Measurements from ENCODE around the gene SPATA6L. TPM values are rescaled to one million over a fixed set of nuclear protein-coding genes. Genes with fewer than 3 reads are reported as not detected.

Gene SPATA6L
- total and polyA plus RNA-seq, 2 experiments from 2014 or later = 0.65 to 0.69 TPM

DNA sequence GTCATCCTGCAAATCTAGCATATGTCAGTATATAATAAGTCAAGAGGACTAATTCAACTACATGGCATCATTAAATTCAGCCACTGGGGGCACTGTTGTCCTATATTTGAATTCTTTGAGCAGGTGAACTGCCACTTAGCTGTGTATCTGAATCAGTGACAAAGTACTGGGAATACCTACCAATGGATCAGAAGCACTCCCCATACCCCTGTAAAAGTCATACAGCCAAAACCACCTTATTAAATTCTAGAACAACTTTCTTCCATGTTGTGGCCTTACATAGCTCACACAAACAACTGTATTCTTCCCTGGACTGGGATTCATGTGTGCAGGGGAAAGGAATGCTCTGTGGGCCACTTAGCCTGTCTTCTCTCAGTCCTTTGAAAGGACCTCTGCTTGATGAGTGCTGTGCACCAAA is 61.6 kb downstream of the SPATA6L start:
- Histone ChIP-seq H3K79me2 (ENCODE audit: insufficient read depth) (no peaks in the 10 kb centered on the region), H3K4me2 (ENCODE audit: unreplicated experiment) (no peak overlapping the region), H3K9me2 (ENCODE audit: insufficient read depth) (no peaks in the 10 kb centered on the region), H3K9me3 (ENCODE audit: low read depth) (no peaks in the 10 kb centered on the region), H3K4me1 (ENCODE audit: insufficient read depth) (no peaks in the 10 kb centered on the region), H2AFZ (no peak overlapping the region), H3K27me3 (replicated peaks; ENCODE audit: insufficient read depth) (no peaks in the 10 kb centered on the region), H3F3A (ENCODE audit: insufficient read depth) (no peaks in the 10 kb centered on the region), H3K9ac (no peak overlapping the region), H3K27ac (no peak overlapping the region), H3K4me3 (no peak overlapping the region), H3K36me3 (ENCODE audit: low read depth) (no peaks in the 10 kb centered on the region), H4K20me1 (ENCODE audit: insufficient read depth) (no peaks in the 10 kb centered on the region)
- peak; percentile 65 for DNase-seq
- TF ChIP-seq EZH2 (IDR thresholded peaks at IDR 0.05; ENCODE audit: insufficient read depth, poor library complexity, severe bottlenecking) (no peak), EZH2phosphoT487 (IDR thresholded peaks at IDR 0.05; ENCODE audit: insufficient read depth, low read depth) (no peak)
- in situ Hi-C loops (cut with MboI) = no loop called here

DNA sequence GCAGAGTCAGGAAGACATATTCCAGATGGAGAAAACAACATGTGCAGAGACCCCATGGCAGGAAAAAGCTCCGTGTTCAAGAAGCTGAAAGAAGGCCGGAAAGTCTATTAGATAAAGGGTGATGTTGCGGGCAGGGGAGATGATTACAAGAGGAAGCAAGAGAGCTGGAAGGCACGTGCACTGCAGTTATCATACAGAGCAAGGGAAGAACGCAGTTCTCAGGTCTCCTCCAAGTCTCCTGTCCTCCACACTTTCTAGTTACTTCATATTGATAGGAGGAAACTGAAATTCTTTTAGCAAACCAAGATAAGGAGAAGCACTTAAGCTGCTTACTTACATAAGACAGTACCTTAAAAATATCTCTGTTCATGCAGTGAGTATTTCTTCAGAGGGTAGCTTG is 62.5 kb downstream of the SPATA6L start:
- no peak overlapping the region for H3K9ac ChIP-seq
- no peaks in the 10 kb centered on the region for H3K4me1 ChIP-seq (ENCODE audit: insufficient read depth)
- H2AFZ ChIP-seq = no peak overlapping the region
- no peaks in the 10 kb centered on the region for H4K20me1 ChIP-seq (ENCODE audit: insufficient read depth)
- WGBS, 2 experiments (ENCODE audit: low coverage in 1 of 2, low lambda C conversion rate in 2 of 2, missing lambda C conversion rate in 2 of 2) = 89 to 90% methylated on average over 5 of the region's 5 CpGs
- no peaks in the 10 kb centered on the region for H3K27me3 ChIP-seq (replicated peaks; ENCODE audit: insufficient read depth)
- no peak overlapping the region for H3K4me3 ChIP-seq
- in situ Hi-C loops (cut with MboI) = no loop called here
- TF ChIP-seq EZH2phosphoT487 (IDR thresholded peaks at IDR 0.05; ENCODE audit: insufficient read depth, low read depth) = no peak
- no peak for TF ChIP-seq EZH2 (IDR thresholded peaks at IDR 0.05; ENCODE audit: insufficient read depth, poor library complexity, severe bottlenecking)
- DNase-seq = no peak
- H3K4me2 ChIP-seq (ENCODE audit: unreplicated experiment) = no peak overlapping the region
- H3F3A ChIP-seq (ENCODE audit: insufficient read depth) = no peaks in the 10 kb centered on the region
- no peak overlapping the region for H3K27ac ChIP-seq
- no peaks in the 10 kb centered on the region for H3K9me3 ChIP-seq (ENCODE audit: low read depth)
- no peaks in the 10 kb centered on the region for H3K79me2 ChIP-seq (ENCODE audit: insufficient read depth)
- H3K9me2 ChIP-seq (ENCODE audit: insufficient read depth) = no peaks in the 10 kb centered on the region
- no peaks in the 10 kb centered on the region for H3K36me3 ChIP-seq (ENCODE audit: low read depth)

DNA sequence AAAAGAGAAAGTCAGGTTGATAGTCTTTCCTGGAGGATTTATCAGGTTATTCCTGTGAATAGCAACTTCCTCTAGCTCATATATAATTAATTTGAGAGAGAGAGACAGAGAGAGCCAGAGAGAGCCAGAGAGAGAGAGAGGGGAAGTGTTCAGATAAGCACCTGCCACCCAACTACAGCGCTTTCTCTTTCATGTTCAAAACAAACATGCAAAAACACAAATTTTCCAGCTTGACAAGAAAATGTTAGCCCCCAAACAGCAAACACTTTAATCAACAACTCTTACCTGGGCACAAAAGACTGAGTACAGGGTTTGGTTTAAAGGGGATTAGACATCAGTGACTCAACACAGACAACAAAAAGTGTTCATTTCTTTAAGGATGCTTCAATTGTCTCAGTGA is 65.9 kb downstream of the SPATA6L start:
- Histone ChIP-seq H3K27me3 (replicated peaks; ENCODE audit: insufficient read depth) (no peaks in the 10 kb centered on the region), H3K36me3 (ENCODE audit: low read depth) (no peaks in the 10 kb centered on the region), H3K27ac (no peak overlapping the region), H3K79me2 (ENCODE audit: insufficient read depth) (no peaks in the 10 kb centered on the region), H3K4me1 (ENCODE audit: insufficient read depth) (no peaks in the 10 kb centered on the region), H3K9me2 (ENCODE audit: insufficient read depth) (no peaks in the 10 kb centered on the region), H4K20me1 (ENCODE audit: insufficient read depth) (no peaks in the 10 kb centered on the region), H3K9me3 (ENCODE audit: low read depth) (no peaks in the 10 kb centered on the region), H2AFZ (no peak overlapping the region), H3K4me2 (ENCODE audit: unreplicated experiment) (no peak overlapping the region), H3K9ac (no peak overlapping the region), H3F3A (ENCODE audit: insufficient read depth) (no peaks in the 10 kb centered on the region), H3K4me3 (no peak overlapping the region)
- no peak for DNase-seq
- 94 to 100% methylated on average over 1 of the region's 1 CpG for WGBS, 2 experiments (ENCODE audit: low coverage in 1 of 2, low lambda C conversion rate in 2 of 2, missing lambda C conversion rate in 2 of 2)
- TF ChIP-seq EZH2 (IDR thresholded peaks at IDR 0.05; ENCODE audit: insufficient read depth, poor library complexity, severe bottlenecking) (no peak), EZH2phosphoT487 (IDR thresholded peaks at IDR 0.05; ENCODE audit: insufficient read depth, low read depth) (no peak)
- in situ Hi-C loops (cut with MboI) = no loop called here

DNA sequence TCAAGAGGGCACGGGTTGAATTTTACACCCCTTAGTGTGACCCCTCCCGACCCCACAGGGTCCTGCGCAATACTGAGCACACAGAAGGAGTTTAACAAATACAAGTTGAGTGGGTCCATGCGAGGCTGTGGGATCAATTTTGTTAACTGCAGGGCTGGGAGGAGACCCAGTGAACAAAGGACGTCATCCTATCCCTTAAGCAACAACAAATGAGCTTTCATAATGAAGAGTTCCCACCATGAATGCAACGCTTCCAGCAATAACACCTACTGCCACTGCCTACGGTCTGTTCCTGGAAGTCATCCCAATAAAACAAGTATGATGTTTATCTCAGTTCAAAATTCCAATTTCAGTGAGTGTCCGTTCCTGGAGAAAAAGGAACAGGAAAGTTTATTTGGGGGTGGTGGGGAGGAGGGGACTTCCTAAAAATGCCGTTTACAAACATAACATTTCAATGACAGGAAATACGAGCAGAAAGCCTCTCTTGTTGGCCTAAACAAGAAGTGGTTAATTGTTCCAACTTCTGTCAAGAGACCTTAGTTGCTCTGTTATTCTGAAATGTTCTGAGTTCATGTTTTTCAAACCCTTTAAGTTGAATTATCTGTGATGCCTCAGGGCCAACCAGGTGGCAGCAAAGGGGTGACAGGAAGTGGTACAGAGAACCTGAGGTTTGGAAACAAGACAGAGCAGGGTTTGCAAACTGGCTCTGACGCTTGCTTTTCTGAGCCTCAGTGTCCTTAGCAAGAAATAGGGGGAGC is 69.9 kb downstream of the SPATA6L start:
- Histone ChIP-seq H3K4me1 (ENCODE audit: insufficient read depth) (0 out of 2 replicates have a peak, but pooled peaks cover 4% of the 10 kb centered on the region), H2AFZ (no peak overlapping the region), H3K27me3 (replicated peaks; ENCODE audit: insufficient read depth) (no peaks in the 10 kb centered on the region), H3K4me3 (no peak overlapping the region), H4K20me1 (ENCODE audit: insufficient read depth) (no peaks in the 10 kb centered on the region), H3K9me2 (ENCODE audit: insufficient read depth) (no peaks in the 10 kb centered on the region), H3K4me2 (ENCODE audit: unreplicated experiment) (no peak overlapping the region), H3K9ac (no peak overlapping the region), H3K27ac (no peak overlapping the region), H3F3A (ENCODE audit: insufficient read depth) (no peaks in the 10 kb centered on the region), H3K9me3 (ENCODE audit: low read depth) (no peaks in the 10 kb centered on the region), H3K36me3 (ENCODE audit: low read depth) (no peaks in the 10 kb centered on the region), H3K79me2 (ENCODE audit: insufficient read depth) (no peaks in the 10 kb centered on the region)
- no peak for DNase-seq
- in situ Hi-C loops (cut with MboI) = no loop called here
- no peak for TF ChIP-seq EZH2phosphoT487 (IDR thresholded peaks at IDR 0.05; ENCODE audit: insufficient read depth, low read depth)
- WGBS, 2 experiments (ENCODE audit: low coverage in 1 of 2, low lambda C conversion rate in 2 of 2, missing lambda C conversion rate in 2 of 2) = 84% methylated on average over 11 of the region's 11 CpGs

DNA sequence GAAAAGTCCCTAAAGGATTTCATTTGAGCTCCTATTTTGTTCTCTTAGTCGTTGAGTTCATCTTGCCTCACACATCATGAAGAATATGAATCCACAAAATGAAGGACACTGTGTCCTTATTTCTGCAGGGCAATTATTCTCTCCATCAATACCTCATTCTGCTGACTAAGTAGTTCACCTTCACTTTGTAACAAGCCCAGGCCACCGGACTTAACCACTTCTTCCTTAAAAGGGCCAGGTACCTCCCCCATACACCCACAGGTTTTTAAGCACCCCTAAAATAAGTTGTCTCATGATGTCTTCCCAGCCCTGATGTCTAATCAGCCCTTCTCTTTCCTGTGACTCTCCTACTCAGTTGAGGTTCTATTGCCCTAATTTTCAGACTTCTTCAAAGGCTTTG is 71.3 kb downstream of the SPATA6L start:
- DNase-seq = no peak
- no peaks in the 10 kb centered on the region for H3K9me2 ChIP-seq (ENCODE audit: insufficient read depth)
- WGBS, 2 experiments (ENCODE audit: low coverage in 1 of 2, low lambda C conversion rate in 2 of 2, missing lambda C conversion rate in 2 of 2) = 83 to 85% methylated on average over 2 of the region's 2 CpGs

More for the DNA sequence above, 71.3 kb downstream of the SPATA6L start:
- no peak for TF ChIP-seq EZH2 (IDR thresholded peaks at IDR 0.05; ENCODE audit: insufficient read depth, poor library complexity, severe bottlenecking)
- no peak for TF ChIP-seq EZH2phosphoT487 (IDR thresholded peaks at IDR 0.05; ENCODE audit: insufficient read depth, low read depth)
- Histone ChIP-seq H3K4me2 (ENCODE audit: unreplicated experiment) (no peak overlapping the region), H3F3A (ENCODE audit: insufficient read depth) (no peaks in the 10 kb centered on the region), H2AFZ (no peak overlapping the region), H3K79me2 (ENCODE audit: insufficient read depth) (no peaks in the 10 kb centered on the region), H3K27me3 (replicated peaks; ENCODE audit: insufficient read depth) (no peaks in the 10 kb centered on the region), H3K27ac (no peak overlapping the region), H3K4me1 (ENCODE audit: insufficient read depth) (peaks cover 9% of the 10 kb centered on the region; the same call in 1 of the 2 replicates), H3K36me3 (ENCODE audit: low read depth) (no peaks in the 10 kb centered on the region), H3K9me3 (ENCODE audit: low read depth) (no peaks in the 10 kb centered on the region), H3K9ac (no peak overlapping the region), H3K4me3 (no peak overlapping the region), H4K20me1 (ENCODE audit: insufficient read depth) (no peaks in the 10 kb centered on the region)
- in situ Hi-C loops (cut with MboI) = no loop called here
